Neural crest cell (in vitro differentiated cells): ENCODE results near the gene INPP5F. TPM values are rescaled to one million over a fixed set of nuclear protein-coding genes. Genes with fewer than 3 reads are reported as not detected.

Experiments used
- DNase-seq: peaks from one replicate; pipeline ENCODE4 v3.0.0; 2021; ENCODE audit warnings: low read depth, mixed read lengths, low spot score
- H3K27ac Mint-ChIP-seq: one replicate; pipeline ENCODE4 v1.8.0; 2021; ENCODE audit warnings: mild to moderate bottlenecking, mixed read lengths; ENCODE audit not compliant: unreplicated experiment
- H3K27me3 Mint-ChIP-seq: 2 replicates; pipeline ENCODE4 v1.8.0; 2021; ENCODE audit warnings: low read depth, mild to moderate bottlenecking, mixed read lengths
- H3K36me3 Mint-ChIP-seq: 2 replicates; pipeline ENCODE4 v1.8.0; 2021; ENCODE audit warnings: low read depth, mild to moderate bottlenecking, mixed read lengths
- H3K4me1 Mint-ChIP-seq: 2 replicates; pipeline ENCODE4 v1.8.0; 2021; ENCODE audit warnings: mixed read lengths
- H3K4me3 Mint-ChIP-seq: one replicate; pipeline ENCODE4 v1.8.0; 2021; ENCODE audit warnings: mild to moderate bottlenecking, mixed read lengths
- H3K9me3 Mint-ChIP-seq: 2 replicates; pipeline ENCODE4 v1.8.0; 2021; ENCODE audit warnings: mixed read lengths
- CTCF ChIP-seq: fragments of 200-600 bp; sonication (generic); conservative IDR thresholded peaks from 2 replicates; pipeline ENCODE4 v1.5.0; 2021; ENCODE audit warnings: antibody characterized with exemption, mild to moderate bottlenecking
- total RNA-seq: library from RNA; stranded (reverse); gene quantifications from 2 replicates; pipeline ENCODE4 v1.2.1, GENCODE V29; 2021

Gene INPP5F
- total RNA-seq, 1 donor from 2014 or later, result 95.4 TPM

GRCh38 chr10:119713744-119714483 lies 11.9 kb upstream of the INPP5F start:
- H3K4me1 Mint-ChIP-seq, result peaks cover 28% of the 10 kb centered on the region
- H3K9me3 Mint-ChIP-seq, result peaks cover 3% of the 10 kb centered on the region
- no peak for TF ChIP-seq CTCF
- H3K27ac Mint-ChIP-seq, result peak overlapping the region; percentile 79
- DNase-seq, result no peak
- no peaks in the 10 kb centered on the region for H3K27me3 Mint-ChIP-seq
- peaks cover 8% of the 10 kb centered on the region for H3K36me3 Mint-ChIP-seq
- peak overlapping the region; percentile 10 for H3K4me3 Mint-ChIP-seq

GRCh38 chr10:119714484-119714816 lies 11.4 kb upstream of the INPP5F start:
- no peak for TF ChIP-seq CTCF
- DNase-seq, result no peak
- Mint-ChIP-seq H3K4me1 (peaks cover 25% of the 10 kb centered on the region), H3K9me3 (peaks cover 3% of the 10 kb centered on the region), H3K4me3 (no peak overlapping the region), H3K27ac (peak overlapping the region; percentile 79), H3K36me3 (peaks cover 8% of the 10 kb centered on the region), H3K27me3 (no peaks in the 10 kb centered on the region)

- peaks cover 8% of the 10 kb centered on the region for H3K9me3 Mint-ChIP-seq
- no peaks in the 10 kb centered on the region for H3K27me3 Mint-ChIP-seq
- H3K36me3 Mint-ChIP-seq, result peaks cover 10% of the 10 kb centered on the region
- peak overlapping the region; percentile 74 for H3K27ac Mint-ChIP-seq
- DNase-seq, result no peak
- no peak for TF ChIP-seq CTCF
- no peak overlapping the region for H3K4me3 Mint-ChIP-seq
- H3K4me1 Mint-ChIP-seq, result peaks cover 30% of the 10 kb centered on the region
Observed at GRCh38 chr10:119715628-119716505, 10.0 kb upstream of the INPP5F start.

GRCh38 chr10:119723161-119723560 lies 2.7 kb upstream of the INPP5F start:
- Mint-ChIP-seq H3K36me3 (peaks cover 7% of the 10 kb centered on the region), H3K4me3 (peak overlapping the region; percentile 56), H3K27me3 (no peaks in the 10 kb centered on the region), H3K9me3 (peaks cover 5% of the 10 kb centered on the region), H3K27ac (no peak overlapping the region), H3K4me1 (peaks cover 46% of the 10 kb centered on the region)
- no peak for DNase-seq
- TF ChIP-seq CTCF, result no peak

GRCh38 chr10:119723624-119724023 lies 2.2 kb upstream of the INPP5F start:
- DNase-seq, result no peak

More at GRCh38 chr10:119723624-119724023, 2.2 kb upstream of the INPP5F start:
- H3K27ac Mint-ChIP-seq, result peak overlapping the region; percentile 22
- H3K4me1 Mint-ChIP-seq, result peaks cover 51% of the 10 kb centered on the region
- peaks cover 7% of the 10 kb centered on the region for H3K36me3 Mint-ChIP-seq
- H3K4me3 Mint-ChIP-seq, result peak overlapping the region; percentile 56
- peaks cover 5% of the 10 kb centered on the region for H3K9me3 Mint-ChIP-seq
- no peak for TF ChIP-seq CTCF
- H3K27me3 Mint-ChIP-seq, result no peaks in the 10 kb centered on the region
